CD4-positive, alpha-beta T cell treated with Interleukin-17A for 4 hours (primary cell): ENCODE data around the gene PGLYRP1.

Source experiments
- DNase-seq: peaks from one replicate; pipeline ENCODE4 v3.0.0-alpha.2; 2020; ENCODE audit warnings: mixed read lengths

PGLYRP1 gene

GRCh38 chr19:46031781-46032596 lies 9.1 kb upstream of the PGLYRP1 start:
- no peak for DNase-seq

DNA sequence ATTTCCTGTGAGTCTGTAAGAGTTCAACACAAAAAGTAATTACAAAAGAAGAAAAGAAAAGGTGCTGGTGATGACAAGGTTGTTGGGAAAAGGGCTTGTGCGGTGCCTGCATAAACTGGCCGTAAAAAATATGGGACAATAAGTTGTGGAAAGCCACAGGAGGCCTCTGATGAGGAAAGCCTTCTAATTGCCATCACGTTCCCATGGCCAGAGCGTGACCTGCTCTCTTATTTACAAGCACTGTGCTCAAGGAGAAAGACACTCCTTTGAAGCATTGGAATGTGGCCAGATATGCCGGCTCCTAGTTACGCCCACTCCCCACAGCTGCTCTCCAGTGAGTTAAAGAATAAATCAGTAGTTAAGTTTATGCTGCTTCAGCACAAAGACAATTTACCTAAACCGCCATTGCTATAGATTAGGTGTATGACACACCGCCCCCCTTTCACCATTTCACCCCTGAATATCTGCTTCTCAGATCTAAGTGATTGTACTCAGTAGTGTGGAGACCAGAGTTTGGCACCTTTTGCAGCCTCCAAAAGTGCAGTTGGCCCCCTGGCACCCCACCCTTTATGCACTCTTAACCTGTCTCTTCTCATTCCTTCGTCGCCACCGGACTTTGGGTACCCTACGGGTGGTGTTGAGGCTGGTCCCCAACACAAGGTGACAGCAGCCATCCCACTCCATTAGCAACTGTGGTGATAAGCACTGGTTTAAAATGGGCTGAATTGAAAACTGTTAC lies 8.1 kb upstream of the PGLYRP1 start:
- no peak for DNase-seq

- no peak for DNase-seq
These were observed 3.0 kb upstream of the PGLYRP1 start for GRCh38 chr19:46025835-46026234.

DNA sequence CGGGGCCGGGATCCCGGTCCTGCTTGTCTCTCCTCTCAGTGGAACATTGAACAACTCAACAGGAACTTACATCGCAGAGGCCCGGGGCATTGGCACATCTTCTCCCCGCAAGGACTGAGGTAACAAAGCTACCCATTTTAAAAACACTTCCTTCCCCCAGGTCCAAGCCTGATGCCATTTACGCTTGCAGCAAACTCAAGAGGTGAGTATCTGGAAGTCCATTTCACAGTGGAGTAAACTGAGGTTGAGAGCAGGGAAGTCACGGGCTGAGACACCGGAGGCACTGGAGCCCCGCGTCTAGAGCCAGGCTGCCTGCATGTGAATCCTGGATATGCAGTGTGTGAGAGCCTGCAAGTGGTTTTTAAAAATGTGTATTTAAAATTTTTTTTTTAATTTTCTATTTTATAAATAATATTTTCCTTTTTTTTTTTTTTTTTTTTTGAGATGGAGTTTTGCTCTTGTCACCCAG lies 492 bp upstream of the PGLYRP1 start:
- DNase-seq = no peak

GRCh38 chr19:46022061-46022430 lies 807 bp downstream of the PGLYRP1 start:
- no peak for DNase-seq

DNA sequence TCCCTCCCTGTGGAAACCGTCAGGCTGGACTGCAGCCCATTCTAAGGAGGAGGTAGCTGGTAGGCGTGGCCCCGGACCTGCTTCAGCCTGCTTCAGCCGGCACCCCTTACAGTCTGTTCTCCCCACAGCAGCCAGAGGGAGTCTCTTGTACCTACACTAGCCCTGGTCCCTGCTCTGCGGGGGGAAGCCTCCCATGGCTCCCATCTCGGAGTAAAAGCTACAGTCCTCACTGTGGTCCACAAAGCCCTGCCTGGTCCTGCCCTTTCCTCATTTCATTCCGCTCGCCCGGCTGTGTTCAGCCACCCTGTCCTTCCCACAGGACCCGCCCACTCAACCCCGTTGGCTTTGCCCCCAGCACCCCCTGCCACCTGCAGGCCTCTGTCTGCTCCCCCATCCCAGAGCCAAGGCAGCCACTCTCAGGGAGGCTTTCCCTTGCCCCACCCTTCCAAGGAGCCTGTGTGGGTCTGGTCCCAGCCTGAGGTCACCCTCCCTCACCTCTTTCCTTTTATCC lies 1.3 kb downstream of the PGLYRP1 start:
- DNase-seq = no peak

- no peak for DNase-seq
These were observed 2.1 kb downstream of the PGLYRP1 start for GRCh38 chr19:46020819-46021125.

DNA sequence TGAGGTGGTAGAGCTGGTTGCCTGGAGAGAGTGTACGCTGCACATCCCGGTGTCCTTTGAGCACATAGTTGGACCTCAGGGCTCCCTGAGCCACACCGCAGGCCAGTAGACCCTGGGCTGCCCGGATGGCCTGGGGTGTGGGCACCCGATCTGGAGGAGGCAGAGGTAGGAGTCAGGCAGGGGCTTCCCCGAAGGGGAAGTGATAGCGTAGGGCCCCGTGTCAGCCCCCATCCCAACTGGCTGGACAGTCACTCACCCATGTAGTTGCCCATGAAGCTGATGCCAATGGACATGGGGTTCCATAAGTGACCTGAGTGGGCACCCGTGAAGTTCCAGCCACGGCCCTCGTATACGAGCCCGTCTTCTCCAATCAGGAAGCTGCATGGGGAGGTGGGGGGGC lies 3.6 kb downstream of the PGLYRP1 start:
- DNase-seq = no peak

GRCh38 chr19:46018729-46019251 lies 4.1 kb downstream of the PGLYRP1 start:
- DNase-seq = no peak

GRCh38 chr19:46017874-46018675 lies 4.8 kb downstream of the PGLYRP1 start:
- no peak for DNase-seq

DNA sequence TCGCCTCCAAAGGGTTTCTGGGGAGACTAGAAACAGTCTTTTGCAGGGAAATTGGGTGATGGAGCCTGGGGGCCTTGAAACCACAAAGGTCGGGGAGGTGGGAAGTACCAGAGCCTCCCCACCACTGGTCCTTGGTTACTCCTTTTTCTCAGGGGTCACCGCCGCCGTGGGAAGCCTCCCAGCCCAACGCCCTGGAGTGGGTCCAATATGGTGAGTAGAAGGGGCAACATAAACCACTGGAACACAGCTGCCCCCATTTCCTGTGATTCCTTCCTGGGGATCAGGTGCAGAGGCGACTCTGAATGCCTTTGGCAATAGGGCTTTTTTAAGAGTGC lies 5.8 kb downstream of the PGLYRP1 start:
- DNase-seq = no peak

DNA sequence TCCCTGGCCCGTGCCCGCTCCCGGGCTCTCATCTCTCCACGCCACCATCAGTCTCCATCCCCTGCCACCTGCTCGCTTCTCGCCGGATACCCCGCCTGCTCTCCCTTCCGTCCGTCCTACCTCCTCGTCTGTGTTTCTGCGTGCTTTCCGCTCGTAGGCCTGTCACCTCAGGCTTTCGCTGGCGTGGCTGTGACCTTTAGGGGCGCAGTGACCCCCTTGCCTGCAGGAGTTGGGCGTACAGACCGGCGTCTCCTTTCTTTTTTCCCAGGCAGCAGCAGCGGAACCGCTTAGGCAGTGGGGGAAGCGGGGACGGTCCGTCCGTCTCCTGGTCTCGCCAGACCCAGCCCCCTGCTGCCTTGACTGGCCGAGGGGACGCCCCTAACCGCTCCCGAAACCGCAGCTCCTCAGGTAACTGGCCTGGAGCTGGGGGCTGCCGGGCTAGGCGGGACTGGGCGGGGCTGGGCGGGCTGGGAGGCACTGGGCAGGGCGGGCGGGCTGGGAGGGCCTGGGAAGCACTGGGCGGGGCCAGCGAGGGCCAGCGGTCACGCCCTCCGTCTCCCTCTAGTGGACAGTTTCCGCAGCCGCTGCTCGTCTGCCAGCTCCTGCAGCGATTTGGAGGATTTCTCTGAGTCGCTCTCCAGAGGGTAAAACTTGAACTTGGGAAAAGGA lies 6.3 kb downstream of the PGLYRP1 start:
- peak; percentile 91 for DNase-seq

DNA sequence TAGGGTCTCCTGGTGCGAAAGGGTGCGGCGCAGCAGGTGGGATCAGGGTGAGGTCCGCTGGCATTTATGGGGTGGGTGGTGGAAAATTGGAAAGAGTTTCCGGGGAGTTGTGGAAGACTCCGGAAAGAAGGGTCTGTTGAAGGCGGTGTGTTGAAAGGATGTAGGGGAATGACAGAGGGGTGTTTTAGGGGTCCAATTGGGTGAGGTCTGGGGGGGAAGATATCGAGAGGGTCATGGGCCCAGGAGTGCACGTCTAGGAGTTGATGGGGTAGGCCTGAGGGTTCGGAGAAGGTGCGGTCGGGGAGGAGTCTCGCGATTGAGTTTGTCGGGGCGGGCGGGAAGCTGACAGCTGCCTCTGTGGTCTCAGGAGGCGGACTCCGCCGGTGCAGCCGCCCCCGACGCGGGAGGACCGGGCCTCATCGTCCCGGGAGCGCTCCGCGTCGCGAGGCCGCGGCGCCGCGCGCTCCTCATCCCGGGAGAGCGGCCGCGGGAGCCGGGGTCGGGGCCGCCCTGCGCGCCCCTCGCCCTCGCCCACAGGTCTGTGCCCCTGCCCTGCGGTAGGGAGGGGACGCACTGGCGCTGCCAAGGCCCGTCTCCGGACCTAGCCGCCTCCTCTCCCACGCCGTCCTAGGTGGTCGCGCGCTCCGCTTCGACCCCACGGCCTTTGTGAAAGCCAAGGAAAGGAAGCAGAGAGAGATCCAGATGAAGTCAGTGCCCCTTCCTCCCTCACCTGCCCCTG lies 7.0 kb downstream of the PGLYRP1 start:
- peak; percentile 55 for DNase-seq

- DNase-seq = peak; percentile 82
These were observed 7.7 kb downstream of the PGLYRP1 start for GRCh38 chr19:46014941-46015686.

GRCh38 chr19:46014534-46014933 lies 8.3 kb downstream of the PGLYRP1 start:
- DNase-seq = no peak

DNA sequence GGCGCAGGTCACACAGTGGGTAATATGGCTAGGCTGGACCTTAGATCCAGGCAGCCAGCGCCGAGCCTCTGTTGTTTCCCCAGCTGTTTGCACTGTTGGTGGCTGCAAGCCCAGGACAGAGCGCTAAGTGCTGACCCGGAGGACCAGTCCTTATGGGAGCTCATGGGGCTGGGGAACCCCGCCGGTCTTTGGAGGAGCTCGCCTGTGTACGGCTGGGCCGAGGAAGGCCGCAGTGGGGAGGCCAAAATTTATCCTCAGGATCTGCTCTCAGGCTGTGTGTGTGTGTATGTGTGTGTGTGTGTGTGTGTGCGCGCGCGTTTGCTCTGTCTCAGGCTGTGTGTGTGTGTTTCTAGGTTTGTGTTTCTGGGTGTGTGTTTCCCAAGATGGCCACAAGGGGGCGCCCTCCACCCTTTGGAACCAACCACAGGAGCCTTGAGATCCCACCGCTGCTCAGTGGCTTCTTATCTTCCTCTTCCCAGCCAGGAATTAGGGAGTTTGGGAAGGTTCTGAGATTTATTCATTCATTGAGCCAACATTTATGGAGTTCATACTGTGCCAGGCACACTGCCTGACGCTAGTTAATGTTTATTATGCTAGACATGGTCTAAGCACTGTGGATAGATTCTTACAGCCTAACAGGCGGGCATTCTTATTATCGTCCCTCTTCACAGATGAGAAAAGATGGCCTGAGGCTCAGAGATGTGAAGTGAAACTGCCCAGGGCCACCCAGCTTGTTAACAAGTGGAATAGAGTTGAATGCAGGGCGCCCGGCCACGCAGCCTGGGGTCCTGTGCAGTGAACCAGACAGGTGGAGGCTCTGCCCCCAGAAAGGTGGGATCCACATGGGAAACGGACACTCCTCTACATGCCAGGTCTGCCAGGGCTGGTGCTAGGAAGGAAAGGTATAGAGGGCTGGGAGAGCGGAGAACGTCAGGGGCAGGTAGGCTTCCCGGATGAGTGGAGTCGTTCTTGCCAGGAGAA lies 13.0 kb downstream of the PGLYRP1 start:
- peak; percentile 78 for DNase-seq

- DNase-seq = no peak
These were observed 16.4 kb downstream of the PGLYRP1 start for GRCh38 chr19:46006411-46006810.

DNA sequence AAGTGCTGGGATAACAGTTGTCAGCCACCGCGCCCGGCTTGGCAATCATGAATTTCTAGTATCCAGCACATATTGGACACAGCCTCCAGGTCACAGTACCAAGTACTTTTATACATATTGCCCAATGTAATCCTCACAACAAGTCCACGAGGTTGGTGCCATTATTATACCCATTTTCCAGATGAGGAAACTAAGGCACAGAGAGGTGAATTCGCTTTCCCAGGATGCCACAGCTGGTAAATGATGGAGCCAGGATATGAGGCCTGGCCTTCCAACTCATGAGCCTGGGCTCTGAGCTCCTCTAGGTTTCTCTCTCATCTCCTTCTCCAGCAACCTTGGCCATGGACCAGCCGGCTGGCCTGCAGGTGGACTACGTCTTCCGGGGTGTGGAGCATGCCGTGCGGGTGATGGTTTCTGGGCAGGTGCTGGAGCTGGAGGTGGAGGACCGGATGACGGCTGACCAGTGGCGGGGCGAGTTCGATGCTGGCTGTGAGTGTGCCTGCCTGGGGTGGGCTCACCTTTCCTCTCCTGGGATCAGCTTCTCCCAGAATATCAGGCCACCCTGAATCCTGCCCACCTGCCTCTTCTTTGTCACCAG lies 20.1 kb downstream of the PGLYRP1 start:
- no peak for DNase-seq

GRCh38 chr19:46000491-46001246 lies 22.2 kb downstream of the PGLYRP1 start:
- peak; percentile 90 for DNase-seq
